HTERT RPE-1 (cell line): Measurements from ENCODE around the gene TFF1.

Experiments
- in situ Hi-C: fragments of 300-500 bp; cut with MboI; formaldehyde crosslinking; loops from 4 replicates; pipeline ENCODE4 v1.14.3; 2020; ENCODE audit warnings: low sequenced_read_pairs

The TFF1 gene

DNA sequence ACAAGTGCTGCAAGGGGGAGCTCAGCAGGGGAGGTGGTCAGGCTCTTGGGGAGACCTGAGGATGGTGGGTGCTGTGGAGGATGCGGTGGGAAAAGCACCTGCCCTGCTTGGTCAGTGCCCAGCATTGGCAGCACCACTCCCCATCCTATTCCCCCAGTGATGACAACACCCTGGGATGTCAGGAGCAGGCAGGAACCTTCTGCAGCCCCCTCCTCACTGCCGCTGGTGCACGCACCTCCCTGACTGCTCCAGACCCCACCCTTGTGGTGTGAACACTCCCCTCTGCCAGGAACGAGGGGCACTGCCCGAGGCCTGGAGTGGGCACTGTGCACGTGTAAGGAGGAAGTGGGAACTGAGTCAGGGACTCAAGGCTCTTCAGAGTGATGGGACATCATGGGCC is 17.0 kb upstream of the TFF1 start:
- in situ Hi-C loops, result no loop called here

DNA sequence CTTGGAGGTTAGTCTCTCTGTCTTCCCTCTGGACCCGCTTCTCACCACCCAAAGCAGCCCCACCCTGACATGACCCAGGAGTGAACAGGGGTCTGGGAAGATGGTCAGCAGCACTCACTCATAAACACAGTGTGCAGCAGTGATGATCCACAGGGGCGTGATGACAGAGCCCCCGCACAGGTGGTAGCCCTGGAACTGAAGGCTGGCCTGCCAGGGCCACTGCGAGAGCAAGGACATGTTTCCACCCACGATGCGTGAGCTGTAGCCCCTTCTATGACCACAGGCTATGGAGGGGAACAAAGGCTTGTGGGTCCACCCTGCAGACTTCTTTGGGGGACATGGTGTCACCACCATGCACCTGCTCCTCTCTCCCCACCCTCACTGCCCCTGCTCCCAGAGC is 16.6 kb upstream of the TFF1 start:
- in situ Hi-C loops, result no loop called here

DNA sequence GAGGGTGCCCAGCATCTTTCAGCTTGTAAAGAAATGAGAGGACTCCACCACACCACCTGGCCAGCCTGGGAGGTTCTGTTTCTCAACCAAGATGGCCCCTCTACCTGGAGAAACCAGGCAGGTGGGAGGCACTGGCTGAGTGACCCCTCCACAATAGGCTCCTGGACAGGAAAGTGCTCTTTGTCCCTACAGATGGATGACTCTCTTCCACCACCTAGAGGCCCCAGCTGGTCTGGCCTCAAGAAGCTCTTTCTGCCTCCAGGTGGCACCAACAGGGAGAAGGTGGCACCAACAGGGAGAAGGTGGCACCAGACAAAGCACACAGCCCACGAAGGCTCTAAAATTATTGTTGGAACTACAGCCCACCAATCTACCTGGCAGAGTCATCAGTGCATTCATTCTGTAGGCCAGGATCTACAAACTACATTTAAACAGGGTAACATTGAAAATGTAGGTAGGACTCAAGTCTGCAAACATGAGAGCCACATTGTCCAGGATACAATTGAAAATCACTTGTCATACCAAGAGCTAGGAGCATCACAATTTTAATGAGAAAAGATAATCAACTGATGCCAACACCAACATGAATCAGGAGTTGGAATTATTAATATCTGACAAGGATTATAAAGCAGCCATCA is 15.1 kb upstream of the TFF1 start:
- in situ Hi-C loops, result no loop called here

DNA sequence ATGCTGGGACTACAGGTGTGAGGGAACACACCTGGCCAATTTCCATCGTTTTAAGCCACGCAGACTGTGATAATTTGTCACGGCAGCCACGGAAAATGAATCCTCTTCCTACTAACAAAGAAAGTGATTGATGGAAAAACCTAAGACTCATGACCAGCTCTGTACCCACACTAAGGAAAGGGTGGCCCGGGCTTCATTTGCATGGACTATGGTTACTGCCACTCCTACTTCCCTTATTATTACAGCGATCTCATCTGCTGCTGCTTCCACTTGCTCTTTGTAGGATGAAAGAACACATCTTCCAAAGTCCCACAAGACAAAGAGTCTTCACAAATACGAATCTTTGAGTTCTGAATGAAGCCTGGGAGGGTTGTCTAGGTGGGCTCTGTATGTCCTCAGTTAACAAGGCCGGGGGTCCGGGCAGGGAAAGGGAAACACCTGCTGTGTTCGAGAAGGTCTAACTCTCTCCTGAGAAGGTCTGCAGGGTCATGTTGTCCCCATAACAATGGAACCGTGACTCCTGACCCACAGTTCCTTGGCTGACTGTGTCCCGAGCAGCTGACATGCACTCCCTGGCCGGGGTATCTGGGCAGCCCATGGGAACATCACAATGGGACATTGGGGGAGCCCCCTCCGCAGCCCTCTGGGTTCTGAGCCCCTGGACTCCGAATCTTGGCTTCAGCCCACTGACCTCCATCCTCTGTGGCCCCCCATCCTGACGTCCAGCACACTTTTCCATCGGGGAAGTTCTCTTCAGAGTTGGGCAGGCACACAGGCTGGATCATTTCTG is 13.3 kb upstream of the TFF1 start:
- in situ Hi-C loops, result no loop called here

DNA sequence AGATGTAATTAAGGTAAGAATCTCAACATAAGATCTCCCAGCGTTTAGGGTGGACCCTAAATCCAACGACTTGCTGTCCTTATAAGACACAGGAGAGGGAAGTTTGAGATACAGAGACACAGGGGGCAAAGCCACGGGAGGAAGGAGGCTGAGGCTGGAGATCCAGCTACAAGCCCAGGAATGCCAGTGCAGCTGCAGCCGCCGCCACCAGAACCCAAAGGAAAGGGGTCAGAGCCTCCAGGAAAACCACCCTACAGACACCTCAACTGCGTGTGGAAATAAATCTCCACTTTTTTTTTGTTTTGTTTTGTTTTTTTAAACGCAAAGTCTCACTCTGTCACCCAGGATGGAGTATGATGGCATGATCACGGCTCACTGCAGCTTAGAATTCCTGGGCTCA is 12.1 kb upstream of the TFF1 start:
- in situ Hi-C loops, result no loop called here

DNA sequence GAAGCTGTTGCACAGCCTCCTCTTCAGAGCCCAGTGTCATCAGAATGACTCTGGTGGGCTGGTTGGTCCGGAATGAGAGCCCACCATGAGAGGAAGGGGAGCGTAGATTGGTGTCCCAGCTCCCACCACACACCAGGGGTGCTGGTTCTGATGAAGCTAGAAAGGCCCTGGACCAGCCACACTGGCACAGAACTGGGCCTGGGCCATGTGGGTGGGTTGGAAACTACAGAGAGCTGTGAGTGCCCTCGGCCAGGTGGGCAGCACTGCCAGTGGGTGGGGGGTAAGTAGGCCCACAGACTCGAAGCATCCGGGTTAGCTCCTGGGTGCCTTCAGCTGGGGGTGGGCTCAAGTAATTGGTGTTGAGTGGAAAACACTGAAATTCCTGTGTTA is 11.6 kb upstream of the TFF1 start:
- in situ Hi-C loops, result no loop called here

DNA sequence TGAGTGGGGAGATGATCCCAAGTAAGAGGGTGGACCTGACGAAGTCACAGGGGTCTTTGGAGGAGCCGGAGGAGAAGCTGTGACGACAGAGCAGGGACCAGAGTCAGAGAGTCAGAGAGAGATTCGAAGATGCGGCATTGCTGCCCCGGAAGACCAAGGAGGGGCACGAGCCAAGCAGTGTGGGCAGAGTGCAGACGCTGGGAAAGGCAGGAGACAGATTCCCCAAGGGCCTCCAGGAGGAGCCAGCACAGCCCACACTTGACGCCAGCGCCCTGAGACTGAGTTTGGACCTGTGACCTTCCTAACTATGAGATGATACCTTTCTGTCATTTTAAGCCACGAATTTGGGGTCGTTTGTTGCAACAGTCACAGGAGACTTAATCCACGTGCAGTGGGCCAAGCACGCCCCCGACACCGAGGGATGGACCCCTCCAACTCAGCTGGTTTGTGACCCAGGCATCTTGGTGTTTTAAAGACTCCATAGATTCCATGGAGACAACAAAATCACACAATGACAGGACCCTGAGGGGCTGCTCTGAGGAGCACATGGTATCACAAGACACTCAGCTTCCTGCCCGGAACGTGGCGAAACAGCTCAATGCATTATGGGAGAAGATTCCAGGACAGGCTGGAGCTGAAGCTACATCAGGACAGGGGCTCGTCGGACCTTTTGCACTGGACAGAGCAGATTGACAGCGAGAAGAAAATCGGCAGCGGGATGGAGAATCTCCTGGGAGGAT is 11.0 kb upstream of the TFF1 start:
- in situ Hi-C loops, result no loop called here

DNA sequence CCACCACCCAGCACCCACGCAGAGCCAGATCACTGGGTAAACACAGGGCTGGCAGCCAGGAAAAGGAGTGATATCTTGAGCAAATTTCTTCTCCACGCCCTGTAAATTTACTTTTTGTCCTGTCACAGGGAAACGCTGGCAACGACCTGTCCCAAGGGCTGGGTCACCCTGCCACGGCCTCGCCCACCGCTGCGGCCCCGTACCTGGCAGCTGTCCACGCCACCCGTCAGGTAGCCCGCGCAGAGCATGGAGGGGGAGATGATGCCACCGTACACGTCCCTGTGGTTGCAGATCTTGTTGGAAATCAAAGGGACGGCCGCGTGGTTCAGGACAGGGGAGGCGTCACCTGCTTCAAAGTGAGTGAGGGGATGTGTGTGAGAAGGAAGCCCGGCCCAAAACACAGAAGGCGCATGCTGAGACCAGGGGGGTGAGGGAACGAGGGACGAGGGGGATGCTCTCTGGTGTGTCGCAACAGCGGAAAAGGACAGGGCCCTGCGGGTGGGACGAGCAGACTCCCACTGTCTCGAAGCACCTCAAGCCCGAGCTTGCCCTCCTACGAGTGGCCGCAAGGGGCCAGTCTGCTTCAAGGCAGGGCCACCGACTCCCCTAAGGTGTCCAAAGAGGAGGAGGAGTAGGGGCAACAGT is 10.1 kb upstream of the TFF1 start:
- in situ Hi-C loops, result no loop called here

DNA sequence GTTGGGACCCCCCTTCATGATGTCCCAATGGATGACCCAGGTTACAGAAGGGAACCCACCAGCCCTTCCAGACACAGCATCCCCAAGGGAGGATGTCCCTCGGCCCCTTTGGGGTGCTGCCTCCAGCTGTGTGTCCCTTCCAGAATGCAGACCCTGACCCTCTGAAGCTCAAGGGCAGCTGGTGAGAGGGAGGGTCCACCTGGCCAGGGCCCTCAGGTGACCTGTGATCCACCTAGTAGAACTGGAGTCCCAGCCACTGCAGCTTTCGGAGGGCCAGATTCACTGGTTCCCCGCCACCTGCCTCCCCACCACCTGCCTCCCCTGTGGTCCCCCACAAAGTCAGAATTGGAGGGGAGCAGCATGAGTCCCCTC is 9.6 kb upstream of the TFF1 start:
- in situ Hi-C loops, result no loop called here

DNA sequence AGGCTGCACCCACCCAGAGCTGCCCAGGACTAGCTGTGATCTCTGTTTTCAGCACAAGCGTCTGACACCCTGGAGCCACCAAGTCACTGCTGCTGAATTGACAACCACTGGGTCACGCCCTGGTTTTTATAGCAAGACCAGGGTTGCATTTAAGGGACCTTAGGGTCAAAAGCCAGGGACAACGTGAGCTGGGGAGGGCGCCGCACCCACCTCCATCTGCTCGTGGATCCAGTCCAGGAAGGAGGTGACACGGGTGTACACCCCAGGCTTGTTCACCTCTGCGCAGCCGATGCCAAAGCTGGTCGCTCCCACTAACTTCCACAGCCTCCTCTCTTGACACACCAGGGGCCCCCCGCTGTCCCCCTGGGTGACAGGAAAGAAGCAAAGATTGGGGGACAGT is 9.2 kb upstream of the TFF1 start:
- in situ Hi-C loops, result no loop called here

DNA sequence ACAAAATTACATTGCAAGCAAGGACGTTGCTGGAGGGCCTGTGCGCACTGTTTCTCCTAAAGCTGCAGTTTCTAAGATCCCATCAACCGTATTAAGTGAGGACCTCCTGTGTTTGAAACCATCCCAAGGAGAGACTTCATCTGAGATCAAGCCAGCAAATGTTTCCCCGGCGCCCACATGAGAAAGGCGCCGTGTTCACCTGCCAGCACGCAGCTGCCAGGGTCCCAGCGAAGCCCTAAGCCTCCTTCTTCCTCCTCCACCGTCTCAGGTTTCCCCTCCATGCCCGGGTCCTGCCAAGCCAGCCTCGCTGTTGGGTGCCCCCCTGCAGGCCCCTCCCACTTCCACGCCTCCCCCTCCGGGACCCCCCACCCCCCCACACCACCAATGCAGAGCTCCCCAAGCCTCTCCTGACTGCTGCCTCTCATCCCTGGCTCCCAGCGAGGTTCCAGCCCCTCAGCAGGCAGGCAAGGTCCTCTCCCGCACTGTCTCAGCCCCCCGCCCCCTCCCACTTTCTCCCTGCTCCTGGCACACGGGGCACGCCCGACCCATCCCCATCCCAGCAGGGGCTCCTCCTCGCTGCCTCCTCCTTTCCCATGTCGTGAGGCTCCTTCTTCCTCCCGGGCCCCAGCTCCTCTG is 8.6 kb upstream of the TFF1 start:
- in situ Hi-C loops, result no loop called here

DNA sequence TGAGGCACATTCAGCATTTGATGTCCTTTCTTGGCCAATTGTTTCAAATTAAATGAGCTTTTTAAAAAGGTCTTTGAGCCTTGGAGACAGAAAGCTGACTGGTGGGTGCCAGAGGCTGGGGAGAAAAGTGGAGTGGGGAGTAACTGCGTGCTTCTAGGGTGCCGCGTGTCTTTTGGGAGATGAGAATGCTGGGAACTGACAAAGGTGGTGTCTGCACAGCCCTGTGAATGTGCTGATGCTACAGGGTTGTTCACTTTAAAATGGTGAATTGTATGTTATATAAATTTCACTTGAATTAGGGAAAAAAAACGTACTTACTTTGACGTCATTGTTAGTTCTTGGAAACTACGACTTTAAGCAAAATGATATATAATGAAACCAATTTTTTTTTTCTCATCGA is 8.1 kb upstream of the TFF1 start:
- in situ Hi-C loops, result no loop called here

DNA sequence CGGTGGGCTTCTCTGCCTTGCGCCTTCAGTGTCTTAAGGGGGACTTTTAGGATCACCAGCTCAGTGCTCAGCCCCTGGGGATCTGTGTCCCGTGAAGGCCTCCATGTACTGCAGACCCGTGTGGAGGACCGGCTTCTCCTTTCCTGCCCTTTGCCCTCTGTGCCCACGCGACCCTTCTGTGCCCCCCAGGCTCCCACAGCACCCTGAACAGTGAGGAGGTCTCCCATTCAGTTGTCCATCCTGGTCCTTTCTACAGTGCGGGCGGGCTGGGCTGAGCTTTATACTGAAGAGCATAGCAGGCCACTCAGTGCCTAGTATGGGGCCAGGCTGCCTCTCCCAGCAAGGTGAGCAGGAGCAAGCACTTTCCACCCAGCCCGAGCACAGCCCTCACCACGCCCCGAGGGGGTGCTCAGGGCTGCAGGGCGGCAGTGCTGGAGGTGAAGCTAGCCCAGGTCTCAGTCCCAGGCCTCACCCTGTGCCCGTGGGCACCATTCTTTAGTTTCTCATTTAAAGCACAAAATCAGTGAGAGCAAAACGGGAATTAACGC is 7.6 kb upstream of the TFF1 start:
- in situ Hi-C loops, result no loop called here

DNA sequence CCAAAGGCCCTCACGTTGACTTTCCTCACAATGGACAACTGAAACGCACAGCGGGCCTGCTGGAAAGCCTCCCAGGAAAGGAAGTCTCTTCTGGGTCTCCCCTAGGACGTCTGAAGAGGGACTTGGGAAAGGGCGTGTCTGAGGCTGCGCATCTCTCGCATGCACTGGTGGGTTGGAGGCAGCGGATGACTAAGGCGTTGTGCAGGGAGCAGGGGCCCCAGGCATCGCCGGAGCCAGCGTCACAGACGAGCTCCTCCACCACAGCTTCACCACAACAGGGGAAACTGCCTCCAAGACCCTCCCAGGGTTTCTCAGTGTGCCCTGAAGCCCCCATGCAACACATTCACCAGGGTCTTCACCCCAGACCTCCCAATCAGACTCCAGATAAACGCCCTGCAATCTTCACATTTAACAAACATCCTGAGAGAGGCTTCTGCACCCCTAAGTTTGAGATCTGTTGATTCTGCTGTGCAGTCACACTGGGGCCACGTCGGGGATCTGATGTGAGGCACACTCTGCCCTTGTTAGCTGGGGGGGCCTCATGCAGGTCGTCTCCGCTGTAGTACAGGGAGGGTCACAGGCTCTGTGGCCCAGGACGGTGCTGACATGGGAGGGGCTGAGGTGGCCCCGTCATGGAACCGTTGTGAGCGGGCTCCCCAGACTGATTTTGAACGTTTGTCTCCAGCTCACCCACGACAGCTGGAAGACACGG is 7.0 kb upstream of the TFF1 start:
- in situ Hi-C loops, result no loop called here

DNA sequence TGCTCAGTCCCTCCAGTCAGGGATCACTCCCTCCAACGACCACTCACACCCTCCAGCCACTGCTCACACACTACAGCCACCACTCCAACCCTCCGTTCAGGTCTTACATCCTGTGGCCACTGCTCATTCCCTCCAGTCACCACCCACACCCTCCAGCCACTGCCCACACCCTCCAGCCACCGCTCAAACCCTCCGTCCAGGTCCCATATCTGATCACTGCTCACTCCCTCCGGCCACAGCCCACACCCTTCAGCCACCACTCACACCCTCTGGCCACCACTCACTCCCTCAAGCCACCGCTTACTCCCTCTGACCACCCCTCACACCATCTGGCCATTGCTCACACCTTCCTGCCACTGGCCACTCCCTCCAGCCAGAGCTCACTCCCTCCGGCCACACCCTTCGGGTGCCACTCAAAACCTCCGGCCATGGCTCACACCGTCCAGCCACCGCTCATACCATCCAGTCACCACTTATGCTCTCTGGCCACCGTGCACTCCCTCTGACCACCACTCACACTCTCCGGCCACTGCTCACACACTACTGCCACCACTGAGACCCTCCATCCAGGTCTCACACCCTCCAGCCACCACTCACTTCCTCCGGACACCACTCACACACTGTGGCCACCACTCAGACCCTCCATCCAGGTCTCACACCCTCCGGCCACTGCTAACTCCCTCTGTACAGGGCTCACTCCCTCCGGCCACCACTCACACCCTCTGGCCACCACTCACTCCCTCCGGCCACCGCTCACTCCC is 4.7 kb upstream of the TFF1 start:
- in situ Hi-C loops, result no loop called here

DNA sequence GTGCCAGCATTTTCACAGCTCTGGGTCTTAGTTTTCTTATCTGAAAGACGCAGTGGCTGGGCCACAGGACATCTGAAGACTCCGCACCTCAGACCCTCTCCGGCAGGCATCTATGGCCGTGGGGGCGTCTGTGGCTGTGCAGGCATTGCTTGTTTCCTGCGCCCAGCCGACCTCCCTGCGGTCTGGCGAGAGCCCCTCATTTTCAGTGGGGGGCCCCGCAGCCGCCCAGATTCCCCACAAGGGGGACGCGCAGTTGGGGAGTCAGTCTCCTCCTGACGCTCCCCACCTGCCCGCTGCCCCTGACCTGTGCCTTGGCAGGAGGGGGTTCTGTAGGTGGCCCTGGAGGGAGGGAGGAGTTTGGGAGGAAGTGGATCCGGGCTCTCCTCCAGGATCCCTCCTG is 3.5 kb upstream of the TFF1 start:
- in situ Hi-C loops, result no loop called here

DNA sequence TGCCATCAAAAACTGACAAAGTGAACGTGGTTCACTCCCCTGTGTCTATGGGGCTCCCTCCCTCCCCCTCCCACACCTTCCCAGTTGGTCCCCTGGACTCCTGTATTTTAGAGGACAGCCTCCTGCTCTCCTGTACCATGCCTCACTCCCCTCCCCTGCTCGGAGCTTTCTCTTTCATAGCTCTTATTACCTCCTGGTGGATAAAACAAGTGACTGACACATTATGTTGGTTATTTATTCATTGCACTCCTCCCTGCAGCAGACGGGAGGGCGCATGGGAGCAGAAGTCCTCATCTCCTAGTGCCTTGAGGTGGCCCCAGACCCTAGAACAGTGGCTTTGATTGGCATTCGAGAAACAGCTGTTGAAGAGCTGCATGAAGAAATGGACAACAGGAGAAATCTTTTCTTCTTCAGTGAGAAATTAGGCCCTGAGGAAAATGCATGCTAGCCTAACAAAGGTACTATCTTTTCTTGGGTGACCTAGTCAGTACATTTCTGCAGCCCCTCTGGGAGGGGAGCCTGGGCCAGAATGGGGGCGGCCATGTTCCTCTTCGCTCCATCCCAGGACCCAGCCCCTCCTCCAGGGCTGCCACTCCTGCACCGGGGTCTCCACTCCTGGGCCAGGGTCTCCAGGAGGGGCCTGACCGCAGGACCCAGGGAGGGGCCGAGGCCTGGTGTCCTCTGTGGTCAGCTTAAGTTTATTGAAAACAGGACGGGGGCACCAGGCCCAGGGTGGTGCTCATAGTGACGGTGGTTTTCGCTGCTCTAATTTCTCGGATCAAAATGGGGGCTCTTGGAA is 1.2 kb upstream of the TFF1 start:
- in situ Hi-C loops, result no loop called here

DNA sequence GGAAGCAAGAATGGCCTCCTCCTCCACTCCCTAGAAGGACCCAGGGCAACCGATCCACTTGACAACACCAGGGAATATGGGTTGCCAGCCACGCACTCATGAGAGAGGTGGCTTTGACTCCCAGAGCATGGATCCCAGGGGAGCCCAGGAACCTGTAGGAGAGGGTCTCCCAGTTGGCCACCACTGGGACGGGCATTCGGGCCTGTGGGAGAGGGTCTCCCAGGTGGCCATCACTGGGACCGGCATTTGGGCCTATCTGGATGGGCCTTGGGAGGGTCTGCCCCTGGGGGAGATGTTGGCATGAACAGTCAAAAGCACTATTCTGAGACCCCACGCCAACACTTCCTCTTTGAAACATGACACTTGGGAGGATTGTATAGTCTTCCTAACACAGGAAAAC is 565 bp downstream of the TFF1 start:
- in situ Hi-C loops, result no loop called here
